Measurements from ENCODE around the gene FAM20C.

The FAM20C gene

DNA sequence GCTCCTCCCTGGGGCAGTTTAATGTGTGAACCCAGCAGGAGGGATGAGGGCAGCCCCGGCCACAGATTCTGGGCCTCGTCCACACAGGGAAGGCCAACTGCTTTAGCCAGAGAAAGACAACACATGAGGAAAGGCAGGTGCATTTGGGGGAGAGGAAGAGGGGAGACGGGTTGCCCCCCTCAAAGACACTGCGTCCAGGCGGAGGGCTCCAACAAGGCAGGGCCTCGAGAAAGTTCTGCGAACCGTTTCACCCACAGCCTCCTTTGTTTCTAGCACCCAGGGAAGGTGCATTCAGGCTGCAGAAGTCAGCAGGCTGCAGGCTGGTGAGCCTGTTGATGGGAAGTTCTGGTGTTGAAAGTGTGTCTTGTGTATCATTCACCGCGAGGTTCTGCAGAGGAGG is 107.7 kb downstream of the FAM20C start:
- no peak for TF ChIP-seq ZNF274 (IDR thresholded peaks at IDR 0.05; ENCODE audit: low read depth, low read length)
- no peak overlapping the region for H3K4me3 ChIP-seq (ENCODE audit: low read length)

DNA sequence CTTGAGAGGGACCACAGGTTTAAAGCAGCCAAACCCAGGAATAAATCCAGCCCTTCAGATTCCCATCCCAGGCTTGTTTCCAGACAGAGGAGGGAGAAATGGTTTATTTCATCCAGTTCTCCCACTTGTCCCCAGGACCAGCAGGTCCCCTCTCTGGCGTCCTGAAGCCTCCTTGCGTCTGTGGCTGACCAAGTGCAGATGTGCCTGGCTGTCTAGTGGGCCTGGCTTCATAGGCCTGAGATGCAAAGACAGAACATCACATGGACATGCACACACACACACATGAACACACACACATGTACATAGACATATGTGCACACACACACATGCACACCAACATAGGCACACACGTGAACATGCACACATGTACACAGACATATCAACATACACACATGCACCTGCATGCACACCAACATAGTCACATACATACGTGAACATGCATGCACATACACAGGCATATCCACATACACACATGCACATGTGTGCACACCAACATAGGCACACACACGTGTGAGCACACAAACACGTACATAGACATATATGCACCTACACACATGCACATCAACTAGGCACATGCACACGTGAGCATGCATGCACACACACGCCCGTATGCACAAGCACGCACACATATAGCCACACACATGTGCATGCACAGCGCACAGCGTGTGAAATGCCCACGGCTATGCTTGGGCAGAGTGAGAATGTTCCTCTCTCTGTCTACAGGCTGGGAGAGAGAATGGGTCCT is 108.3 kb downstream of the FAM20C start:
- H3K4me3 ChIP-seq (ENCODE audit: low read length): no peak overlapping the region
- no peak for TF ChIP-seq ZNF274 (IDR thresholded peaks at IDR 0.05; ENCODE audit: low read depth, low read length)

DNA sequence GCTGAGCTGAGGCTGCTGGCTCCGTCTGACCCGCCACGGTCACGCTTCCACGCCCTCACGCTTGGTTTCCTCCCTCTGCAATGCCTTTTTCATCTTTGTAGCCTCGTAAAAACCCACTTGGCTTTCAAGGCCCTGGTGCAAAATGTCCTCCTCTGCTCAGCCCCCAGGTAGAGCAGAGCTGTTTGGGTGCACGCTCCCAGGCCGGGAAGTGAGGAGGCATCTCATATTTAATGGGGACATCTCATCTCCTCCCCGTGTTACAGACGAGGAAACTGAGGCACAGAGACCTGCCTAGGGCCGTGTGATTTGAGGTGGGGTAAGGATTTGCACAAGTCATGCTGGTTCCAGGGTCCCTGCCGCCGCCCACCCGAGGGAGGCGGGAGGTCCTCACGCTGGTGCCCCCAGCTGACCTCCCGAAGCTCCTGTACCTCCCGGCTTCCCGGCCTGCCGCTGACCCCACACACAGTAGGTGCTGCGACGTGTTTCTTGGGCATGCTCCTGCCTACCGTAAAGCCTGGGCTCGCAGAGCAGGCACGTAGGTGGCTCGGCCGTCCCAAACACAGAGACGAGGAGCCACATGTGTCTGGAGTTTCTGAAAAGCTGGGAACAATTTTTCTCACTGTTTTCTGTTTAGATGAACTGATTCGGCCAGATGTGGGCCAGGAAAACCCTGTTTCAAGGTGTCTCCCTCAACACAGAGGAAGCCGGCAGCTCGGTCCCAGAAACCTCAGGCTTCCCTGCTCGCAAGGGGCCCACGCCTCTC is 109.1 kb downstream of the FAM20C start:
- no peak overlapping the region for H3K4me3 ChIP-seq (ENCODE audit: low read length)
- TF ChIP-seq ZNF274 (IDR thresholded peaks at IDR 0.05; ENCODE audit: low read depth, low read length): no peak

DNA sequence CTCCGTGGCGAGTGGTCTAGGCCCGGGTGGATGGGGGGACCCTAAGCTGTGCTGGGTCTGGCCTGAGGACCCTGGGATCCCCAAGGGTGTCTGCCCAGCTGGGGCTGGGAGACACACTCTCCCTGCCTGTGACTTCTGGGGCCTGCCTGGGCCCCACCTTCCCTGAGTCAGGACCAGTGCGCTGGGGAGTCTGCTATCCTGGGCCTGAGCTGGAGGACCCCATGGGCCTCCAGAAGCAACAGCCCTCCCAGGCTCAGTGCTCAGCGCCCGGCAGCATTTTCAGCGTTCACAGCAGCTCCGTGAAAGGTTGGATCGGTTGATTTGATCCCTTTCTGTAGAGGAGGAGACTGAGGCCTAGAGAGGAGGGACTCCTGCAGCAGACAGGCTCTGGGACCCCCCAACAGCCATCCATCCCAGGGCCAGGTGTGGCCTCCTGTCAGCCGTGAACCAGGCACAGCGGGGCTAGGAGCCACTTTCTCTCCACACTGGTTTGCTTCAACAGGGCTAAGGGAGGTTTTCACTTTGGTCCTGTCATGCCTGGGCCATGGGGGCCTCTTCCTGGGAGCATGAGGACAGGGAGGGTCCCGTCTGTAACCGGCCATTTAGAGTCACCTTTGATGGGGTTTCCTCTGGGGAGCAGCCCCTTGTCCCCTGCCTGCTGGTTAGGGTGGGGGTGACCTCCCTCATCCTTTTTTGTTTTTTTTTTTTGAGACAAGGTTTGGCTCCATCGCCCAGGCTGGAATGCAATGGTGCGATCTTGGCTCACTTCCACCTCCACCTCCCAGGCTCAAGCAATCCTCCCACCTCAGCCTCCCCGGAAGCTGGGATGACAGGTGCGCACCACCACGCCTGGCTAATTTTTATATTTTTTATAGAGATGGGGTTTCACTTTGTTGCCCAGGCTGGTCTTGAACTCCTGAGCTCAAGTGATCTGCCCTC is 110.0 kb downstream of the FAM20C start:
- no peak overlapping the region for H3K4me3 ChIP-seq (ENCODE audit: low read length)

DNA sequence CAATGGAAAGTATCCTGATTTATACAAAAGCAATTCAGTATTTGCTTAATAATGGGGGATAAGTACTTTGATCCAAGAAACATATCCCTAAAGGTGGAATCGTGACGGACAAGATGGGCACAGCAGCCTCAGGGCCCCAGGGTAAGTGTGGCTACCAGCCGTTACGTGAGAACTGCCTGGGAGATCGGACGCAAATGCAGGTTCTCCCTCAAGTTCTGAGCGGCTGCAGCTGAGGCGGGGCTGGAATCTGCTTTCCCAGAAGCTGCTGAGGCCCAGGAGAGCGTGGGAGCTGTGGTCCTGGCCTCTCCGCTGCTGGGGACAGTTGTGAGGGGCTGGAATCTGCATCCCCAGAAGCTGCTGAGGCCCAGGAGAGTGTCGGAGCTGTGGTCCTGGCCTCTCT is 111.1 kb downstream of the FAM20C start:
- no peak for TF ChIP-seq ZNF274 (IDR thresholded peaks at IDR 0.05; ENCODE audit: low read depth, low read length)
- H3K4me3 ChIP-seq (ENCODE audit: low read length): no peak overlapping the region

More for the DNA sequence above, 110.0 kb downstream of the FAM20C start:
- TF ChIP-seq ZNF274 (IDR thresholded peaks at IDR 0.05; ENCODE audit: low read depth, low read length): no peak

DNA sequence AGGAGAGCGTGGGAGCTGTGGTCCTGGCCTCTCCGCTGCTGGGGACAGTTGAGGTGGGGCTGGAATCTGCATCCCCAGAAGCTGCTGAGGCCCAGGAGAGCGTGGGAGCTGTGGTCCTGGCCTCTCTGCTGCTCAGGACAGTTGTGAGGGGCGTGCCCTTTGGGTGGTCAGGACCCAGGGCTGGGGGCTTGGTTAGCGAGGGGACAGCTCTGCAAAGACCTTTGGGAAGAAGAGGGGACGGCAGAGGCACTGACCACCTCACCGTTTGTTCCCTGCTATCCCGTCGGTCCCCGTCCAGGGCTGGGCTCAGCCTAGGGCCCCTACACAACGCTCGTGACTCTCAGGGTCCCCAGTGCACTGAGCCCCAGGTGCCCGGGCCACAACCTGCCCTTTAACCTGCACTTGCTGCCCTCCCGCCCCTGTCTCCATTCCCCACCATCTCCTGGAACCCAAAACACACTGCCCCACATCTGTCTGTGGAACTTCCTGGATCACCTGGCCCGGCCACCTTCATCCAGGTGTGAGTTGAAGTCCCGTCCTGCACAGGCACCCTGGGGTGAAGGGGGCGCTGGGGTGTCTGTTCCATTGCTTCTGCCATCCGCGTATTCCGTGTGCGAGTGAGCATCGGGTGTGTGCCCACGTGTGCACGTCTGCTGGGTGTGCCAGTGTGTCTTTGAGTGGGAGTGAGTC is 111.7 kb downstream of the FAM20C start:
- TF ChIP-seq ZNF274 (IDR thresholded peaks at IDR 0.05; ENCODE audit: low read depth, low read length): no peak
- H3K4me3 ChIP-seq (ENCODE audit: low read length): no peak overlapping the region

DNA sequence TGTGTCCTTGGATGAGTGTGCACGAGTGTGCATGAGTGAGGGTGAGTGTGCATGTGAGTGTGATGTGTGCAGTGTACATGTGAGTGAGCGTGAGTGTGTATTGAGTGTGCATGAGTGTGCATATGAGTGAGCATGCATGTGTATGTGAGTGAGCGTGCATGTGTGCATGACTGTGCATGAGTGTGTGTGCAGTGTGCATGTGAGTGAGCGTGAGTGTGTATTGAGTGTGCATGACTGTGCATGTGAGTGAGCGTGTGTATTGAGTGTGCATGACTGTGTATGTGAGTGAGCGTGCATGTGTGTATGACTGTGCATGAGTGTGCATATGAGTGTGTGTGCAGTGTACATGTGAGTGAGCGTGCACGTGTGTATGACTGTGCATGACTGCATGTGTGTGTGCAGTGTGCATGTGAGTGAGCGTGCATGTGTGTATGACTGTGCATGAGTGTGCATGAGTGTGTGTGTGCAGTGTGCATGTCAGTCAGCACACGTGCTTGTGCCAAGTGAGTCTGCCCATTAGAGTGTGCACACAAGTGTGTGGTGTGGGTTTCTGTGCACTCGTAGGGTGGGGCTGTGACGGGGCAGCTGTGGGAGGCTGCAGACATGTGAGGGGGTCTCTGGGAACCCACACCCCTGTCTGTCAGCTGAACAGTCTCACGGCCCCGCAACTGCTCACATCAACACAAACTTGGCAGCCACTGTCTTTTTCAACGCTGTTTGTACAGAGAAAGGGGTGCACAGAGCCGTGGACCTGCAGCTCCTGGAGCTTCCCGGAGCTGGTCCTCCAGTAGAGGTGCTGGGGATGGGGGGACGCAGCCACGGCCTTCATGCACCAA is 112.4 kb downstream of the FAM20C start:
- TF ChIP-seq ZNF274 (IDR thresholded peaks at IDR 0.05; ENCODE audit: low read depth, low read length): no peak
- no peak overlapping the region for H3K4me3 ChIP-seq (ENCODE audit: low read length)

DNA sequence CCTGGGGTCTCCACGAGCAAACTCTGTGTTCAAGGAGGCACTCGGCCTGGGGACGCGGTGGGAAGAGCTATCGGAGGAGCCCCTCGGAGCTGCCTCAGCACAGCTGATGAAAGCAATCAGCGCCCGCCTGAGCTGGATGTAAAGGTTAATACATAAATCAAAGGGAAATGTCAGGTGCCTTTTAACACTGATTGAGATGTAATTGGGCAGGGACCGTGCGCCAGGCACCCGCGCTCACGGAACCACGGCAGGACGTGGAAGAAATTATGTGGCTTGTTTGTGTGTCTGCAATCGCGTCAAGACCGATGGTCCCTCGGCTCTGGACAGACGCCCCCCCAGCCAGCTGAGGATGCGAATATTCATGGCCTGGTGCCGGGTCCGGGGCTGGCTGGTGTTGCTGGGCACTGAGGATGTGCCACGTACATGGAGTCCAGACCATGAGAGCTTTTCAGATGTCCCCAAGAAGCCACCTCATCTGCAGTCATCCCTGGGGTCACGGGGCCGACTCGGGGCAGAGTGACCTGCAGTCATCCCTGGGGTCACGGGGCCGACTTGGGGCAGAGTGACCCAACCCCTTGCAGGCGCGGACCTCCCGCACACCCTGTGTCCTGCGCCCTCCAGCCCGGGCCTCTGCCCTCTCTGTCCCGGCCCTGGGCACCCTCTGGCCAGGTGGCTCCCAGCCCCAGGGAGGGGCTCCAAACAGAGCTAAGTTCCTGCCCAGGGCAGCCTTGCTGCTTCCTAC is 113.2 kb downstream of the FAM20C start:
- H3K4me3 ChIP-seq (ENCODE audit: low read length): no peak overlapping the region
- TF ChIP-seq ZNF274 (IDR thresholded peaks at IDR 0.05; ENCODE audit: low read depth, low read length): no peak

DNA sequence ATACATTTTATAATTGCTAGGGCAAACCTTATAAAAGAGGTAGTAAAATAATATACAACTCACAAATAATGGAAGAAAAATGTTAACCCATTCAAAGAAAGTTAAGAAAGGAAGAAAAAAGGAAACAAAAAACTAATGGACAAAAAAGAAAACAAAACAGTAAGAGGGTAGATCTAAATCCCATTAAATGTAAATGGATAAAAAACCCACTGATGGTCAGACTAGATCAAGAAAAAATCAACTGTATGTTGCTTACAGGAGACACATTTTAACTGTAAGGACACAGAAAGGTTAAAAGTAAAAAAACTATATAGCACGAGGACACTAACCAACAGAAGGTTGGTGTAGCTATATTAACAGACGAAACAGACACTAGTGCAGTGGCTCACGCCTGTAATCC is 115.6 kb downstream of the FAM20C start:
- no peak overlapping the region for H3K4me3 ChIP-seq (ENCODE audit: low read length)
- no peak for TF ChIP-seq ZNF274 (IDR thresholded peaks at IDR 0.05; ENCODE audit: low read depth, low read length)

DNA sequence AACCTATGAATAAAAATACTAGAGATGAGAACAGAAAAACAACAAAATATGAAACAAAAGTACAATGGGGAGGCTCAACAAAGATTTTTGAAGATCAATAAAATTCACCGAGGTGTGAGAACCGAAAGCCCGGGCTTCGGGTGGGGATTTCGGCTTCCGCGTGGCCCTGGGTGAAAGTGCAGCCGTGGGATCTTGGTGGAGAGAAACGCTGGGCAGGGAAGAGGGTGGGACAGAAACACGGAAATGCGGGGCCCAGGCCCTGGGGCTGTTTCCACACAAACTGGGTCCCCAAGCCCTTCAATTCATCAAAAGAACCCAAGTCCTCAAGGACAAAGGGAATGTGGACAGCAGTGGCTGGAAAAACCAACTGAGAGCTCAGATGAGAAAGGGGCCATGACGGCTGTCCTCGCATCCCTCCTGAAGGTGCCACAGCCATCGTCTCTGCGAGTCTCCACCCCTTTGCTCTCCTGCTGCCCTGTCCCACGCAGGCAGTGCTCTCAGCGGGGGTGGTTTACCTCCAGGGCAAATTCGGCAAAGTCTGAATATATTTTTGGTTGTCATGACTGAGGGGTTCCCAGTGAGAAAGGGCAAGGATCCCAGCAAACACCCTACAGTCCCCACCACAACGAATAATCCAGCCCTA is 117.3 kb downstream of the FAM20C start:
- no peak for TF ChIP-seq ZNF274 (IDR thresholded peaks at IDR 0.05; ENCODE audit: low read depth, low read length)
- no peak overlapping the region for H3K4me3 ChIP-seq (ENCODE audit: low read length)
